MM.1S (cell line): ENCODE measurements around the gene LCA5L.

Experiments
- DNase-seq: peaks from one replicate; pipeline ENCODE4 v3.0.0-alpha.2; 2015
- H2AFZ ChIP-seq: fragments of 300-600 bp; sonication (generic); 2 replicates; pipeline ENCODE4 v1.6.0; 2016; ENCODE audit warnings: antibody characterized with exemption, low read length
- H3F3A ChIP-seq: fragments of 300-600 bp; sonication (generic); 2 replicates; pipeline ENCODE4 v1.6.1; 2016; ENCODE audit warnings: mild to moderate bottlenecking, antibody characterized with exemption, low read length, moderate library complexity, mixed read lengths; ENCODE audit not compliant: insufficient read depth
- H3K27ac ChIP-seq: fragments of 300-600 bp; sonication (generic); 2 replicates; pipeline ENCODE4 v1.5.1; 2016; ENCODE audit warnings: mild to moderate bottlenecking, low read length
- H3K27me3 ChIP-seq: fragments of 300-600 bp; sonication (generic); replicated peaks from 2 replicates; pipeline ENCODE4 v1.6.0; 2016; ENCODE audit warnings: low read length; ENCODE audit not compliant: insufficient read depth
- H3K36me3 ChIP-seq: fragments of 300-600 bp; sonication (generic); replicated peaks from 2 replicates; pipeline ENCODE4 v1.6.1; 2016; ENCODE audit warnings: mild to moderate bottlenecking, low read length, mixed read lengths; ENCODE audit not compliant: insufficient read depth
- H3K4me1 ChIP-seq: fragments of 300-600 bp; sonication (generic); 2 replicates; pipeline ENCODE4 v1.6.1; 2016; ENCODE audit warnings: low read length, mixed read lengths
- H3K4me2 ChIP-seq: fragments of 300-600 bp; sonication (generic); 2 replicates; pipeline ENCODE4 v1.6.0; 2016; ENCODE audit warnings: low read depth, low read length
- H3K4me3 ChIP-seq: fragments of 300-600 bp; sonication (generic); 2 replicates; pipeline ENCODE4 v1.5.1; 2016; ENCODE audit warnings: low read length, mixed read lengths
- H3K79me2 ChIP-seq: fragments of 300-600 bp; sonication (generic); 2 replicates; pipeline ENCODE4 v1.6.1; 2016; ENCODE audit warnings: mixed run types, low read length, mixed read lengths
- H3K9ac ChIP-seq: fragments of 300-600 bp; sonication (generic); 2 replicates; pipeline ENCODE4 v1.6.1; 2016; ENCODE audit warnings: low read length, mixed read lengths
- H3K9me2 ChIP-seq: fragments of 300-600 bp; sonication (generic); replicated peaks from 2 replicates; pipeline ENCODE4 v1.6.1; 2016; ENCODE audit warnings: mild to moderate bottlenecking, low read length, mixed read lengths; ENCODE audit not compliant: insufficient read depth
- H3K9me3 ChIP-seq: fragments of 300-600 bp; sonication (generic); replicated peaks from 2 replicates; pipeline ENCODE4 v1.6.1; 2016; ENCODE audit warnings: mild to moderate bottlenecking, low read length, mixed read lengths; ENCODE audit not compliant: insufficient read depth
- H4K20me1 ChIP-seq: fragments of 300-600 bp; sonication (generic); 2 replicates; pipeline ENCODE4 v1.6.1; 2016; ENCODE audit warnings: mild to moderate bottlenecking, low read length, moderate library complexity, mixed read lengths; ENCODE audit not compliant: insufficient read depth
- CTCF ChIP-seq: fragments of 300-600 bp; sonication (generic); IDR thresholded peaks from 2 replicates; pipeline ENCODE4 v1.5.1; 2016; ENCODE audit warnings: antibody characterized with exemption, low read length, mixed read lengths
- EZH2 ChIP-seq: fragments of 300-600 bp; sonication (generic); optimal IDR thresholded peaks from 2 replicates; pipeline ENCODE3; 2017; ENCODE audit warnings: low read depth, mild to moderate bottlenecking, antibody characterized with exemption, low read length, mixed read lengths
- EZH2phosphoT487 ChIP-seq: fragments of 300-600 bp; sonication (generic); IDR thresholded peaks from 2 replicates; pipeline ENCODE4 v1.6.1; 2018; ENCODE audit warnings: antibody characterized with exemption, low read length

Gene LCA5L

DNA sequence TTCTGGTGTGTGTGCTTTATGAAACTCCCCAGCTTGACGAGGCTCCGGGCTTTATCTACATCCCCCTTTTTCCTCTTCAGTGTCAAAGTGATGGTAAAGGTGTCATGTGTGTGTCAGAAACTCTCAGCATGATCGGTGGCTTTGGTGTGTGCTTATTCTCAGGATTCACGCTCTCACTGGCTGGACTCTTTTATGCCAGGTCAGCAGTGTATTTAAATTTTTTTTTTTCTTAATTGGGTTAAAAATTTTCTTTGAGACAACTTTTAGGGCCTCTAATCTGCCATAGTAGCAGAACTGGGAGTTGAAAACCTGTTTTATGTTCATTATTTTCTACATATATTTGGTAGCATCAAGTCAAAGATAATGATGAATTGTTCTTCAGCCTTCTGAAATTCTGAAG lies 27.2 kb upstream of the LCA5L start:
- H3K4me1 ChIP-seq = no peaks in the 10 kb centered on the region
- no peak for TF ChIP-seq EZH2phosphoT487
- TF ChIP-seq EZH2 = no peak
- no peak for TF ChIP-seq CTCF
- H2AFZ ChIP-seq = no peak overlapping the region
- no peak for DNase-seq
- no peaks in the 10 kb centered on the region for H3K9me3 ChIP-seq
- no peak overlapping the region for H3K4me3 ChIP-seq
- no peak overlapping the region for H3K27ac ChIP-seq
- H3F3A ChIP-seq = no peaks in the 10 kb centered on the region
- no peaks in the 10 kb centered on the region for H3K27me3 ChIP-seq
- no peaks in the 10 kb centered on the region for H3K79me2 ChIP-seq
- H3K36me3 ChIP-seq = no peaks in the 10 kb centered on the region
- H3K4me2 ChIP-seq = no peak overlapping the region
- H3K9ac ChIP-seq = no peak overlapping the region
- no peaks in the 10 kb centered on the region for H4K20me1 ChIP-seq
- no peaks in the 10 kb centered on the region for H3K9me2 ChIP-seq

DNA sequence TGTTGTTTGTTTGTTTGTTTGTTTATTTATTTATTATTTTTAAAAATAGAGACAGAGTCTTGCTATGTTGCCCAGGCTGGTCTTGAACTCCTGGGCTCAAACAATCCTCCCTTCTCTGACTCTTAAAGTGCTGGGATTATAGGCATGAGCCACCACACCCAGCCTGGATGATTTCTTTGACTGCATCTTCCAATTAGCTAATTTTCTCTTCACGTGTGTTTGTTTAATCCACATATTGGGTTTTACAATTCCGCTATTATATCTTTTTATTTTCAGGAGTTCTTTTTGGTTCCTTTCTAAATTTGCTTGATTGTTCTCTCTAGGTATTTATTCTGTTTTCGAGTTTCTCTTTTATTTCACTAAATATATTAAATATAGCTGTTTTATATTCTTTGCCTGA lies 26.0 kb upstream of the LCA5L start:
- Histone ChIP-seq H3K36me3 (no peaks in the 10 kb centered on the region), H3K9ac (no peak overlapping the region), H4K20me1 (no peaks in the 10 kb centered on the region), H3K4me2 (no peak overlapping the region), H3K9me3 (no peaks in the 10 kb centered on the region), H3K27ac (no peak overlapping the region), H2AFZ (no peak overlapping the region), H3K9me2 (no peaks in the 10 kb centered on the region), H3K4me3 (no peak overlapping the region), H3K4me1 (no peaks in the 10 kb centered on the region), H3K79me2 (no peaks in the 10 kb centered on the region), H3F3A (no peaks in the 10 kb centered on the region), H3K27me3 (no peaks in the 10 kb centered on the region)
- DNase-seq = no peak
- TF ChIP-seq EZH2phosphoT487 (no peak), CTCF (no peak), EZH2 (no peak)

- TF ChIP-seq EZH2 = no peak
- no peak for TF ChIP-seq EZH2phosphoT487
- TF ChIP-seq CTCF = no peak
- no peaks in the 10 kb centered on the region for H3K27me3 ChIP-seq
Observed at GRCh38 chr21:39468559-39468958, 23.0 kb upstream of the LCA5L start.

More at GRCh38 chr21:39468559-39468958, 23.0 kb upstream of the LCA5L start:
- Histone ChIP-seq H3K9ac (no peak overlapping the region), H3K4me2 (no peak overlapping the region), H3K9me2 (no peaks in the 10 kb centered on the region), H3F3A (no peaks in the 10 kb centered on the region), H4K20me1 (no peaks in the 10 kb centered on the region), H2AFZ (no peak overlapping the region), H3K36me3 (no peaks in the 10 kb centered on the region), H3K4me3 (no peak overlapping the region), H3K4me1 (no peaks in the 10 kb centered on the region), H3K27ac (no peak overlapping the region), H3K9me3 (no peaks in the 10 kb centered on the region), H3K79me2 (no peaks in the 10 kb centered on the region)
- no peak for DNase-seq
